IgD-negative memory B cell (primary cell): ENCODE results near the gene THRB. TPM values are rescaled to one million over a fixed set of nuclear protein-coding genes. Genes with fewer than 3 reads are reported as not detected.

ENCODE experiments used
- H3K27ac Mint-ChIP-seq, 3 donors: one replicate each; pipeline ENCODE4 v1.8.0; 2020 to 2022; ENCODE audit warnings: mild to moderate bottlenecking in 3 of 3, mixed read lengths in 3 of 3, moderate library complexity in 1 of 3
- H3K27me3 Mint-ChIP-seq: one replicate; pipeline ENCODE4 v1.8.0; 2021; ENCODE audit warnings: mixed read lengths
- H3K36me3 Mint-ChIP-seq: one replicate; pipeline ENCODE4 v1.8.0; 2020; ENCODE audit warnings: mild to moderate bottlenecking, mixed read lengths
- H3K4me1 Mint-ChIP-seq, 3 donors: one replicate each; pipeline ENCODE4 v1.8.0; 2020 to 2022; ENCODE audit warnings: mixed read lengths in 3 of 3, mild to moderate bottlenecking in 1 of 3
- H3K4me3 Mint-ChIP-seq, 4 donors: one replicate each; pipeline ENCODE4 v1.8.0; 2020 to 2022; ENCODE audit warnings: mild to moderate bottlenecking in 4 of 4, mixed read lengths in 4 of 4, moderate library complexity in 3 of 4
- H3K9me3 Mint-ChIP-seq, 3 donors: one replicate each; pipeline ENCODE4 v1.8.0; 2020 to 2021; ENCODE audit warnings: mixed read lengths in 3 of 3, mild to moderate bottlenecking in 1 of 3
- polyA plus RNA-seq: library from polyadenylated mRNA; unstranded; fragments of 300-500 nt; fragmentation: Illumina TruSeq; gene quantifications from one replicate; pipeline ENCODE4 v1.2.3, GENCODE V29; 2021

The THRB gene
- polyA plus RNA-seq, 1 donor from 2014 or later, result 0.38 TPM

DNA sequence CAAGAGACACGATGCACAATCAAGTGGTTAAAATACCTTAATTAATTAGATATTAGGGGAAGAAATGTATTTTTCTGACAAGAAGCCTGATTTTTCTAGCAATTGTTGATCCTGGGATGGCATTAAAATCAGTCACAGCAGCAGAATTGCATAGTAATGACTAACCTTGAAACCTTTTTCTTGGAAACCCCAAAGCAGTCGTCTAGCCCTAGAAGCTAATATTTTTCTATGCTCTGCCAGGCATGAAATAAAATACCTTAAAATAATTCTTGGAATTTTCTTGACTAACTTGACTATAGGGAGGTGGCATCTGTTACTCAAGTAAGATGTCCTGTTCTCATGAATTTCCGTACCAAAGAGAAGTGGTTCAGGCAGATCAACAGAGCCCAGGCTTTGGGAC lies 204.1 kb downstream of the THRB start:
- Mint-ChIP-seq H3K27me3 (no peaks in the 10 kb centered on the region), H3K4me1 (no peaks in the 10 kb centered on the region), H3K9me3 (peaks cover 0 to 11% (median 3%) of the 10 kb centered on the region in 3 donors), H3K27ac (no peak overlapping the region), H3K36me3 (no peaks in the 10 kb centered on the region), H3K4me3 (no peak overlapping the region)

DNA sequence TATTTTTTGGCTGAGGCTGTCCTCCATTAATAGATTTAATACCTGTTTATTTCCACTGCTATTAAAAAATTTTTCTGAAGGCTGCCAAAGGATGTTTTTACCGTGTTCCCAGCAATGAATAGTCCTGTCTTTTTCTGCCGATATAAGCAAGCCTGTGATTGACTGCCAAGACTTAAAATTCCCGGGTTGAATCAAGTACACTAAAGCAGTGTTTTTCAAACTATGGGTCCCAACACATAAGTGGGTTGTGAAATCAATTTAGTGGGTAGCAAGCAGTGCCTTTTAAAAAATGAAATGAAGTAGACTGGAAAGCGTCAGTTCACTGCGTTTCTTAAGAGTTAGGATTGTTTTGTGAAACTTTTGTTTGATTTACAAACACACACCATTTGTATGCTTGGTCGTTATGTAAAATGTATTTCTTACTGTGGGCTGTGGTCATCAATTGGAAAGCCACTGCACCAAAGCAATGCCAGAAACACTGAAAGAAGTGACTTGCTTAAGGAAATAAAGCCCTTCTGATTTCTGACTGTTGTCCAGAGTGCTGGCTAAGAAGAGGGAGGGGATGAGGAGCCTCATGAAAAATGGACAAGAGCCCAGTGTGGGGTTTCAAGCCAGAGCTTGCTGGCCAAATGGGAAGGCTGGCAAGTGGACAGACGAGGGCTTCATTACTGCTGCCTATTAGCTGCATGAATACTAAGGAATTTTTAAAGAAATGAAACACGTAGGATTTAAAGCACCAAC lies 206.0 kb downstream of the THRB start:
- Mint-ChIP-seq H3K27me3 (no peaks in the 10 kb centered on the region), H3K9me3 (peaks cover 0 to 12% (median 3%) of the 10 kb centered on the region in 3 donors), H3K4me1 (no peaks in the 10 kb centered on the region), H3K27ac (no peak overlapping the region), H3K36me3 (no peaks in the 10 kb centered on the region), H3K4me3 (no peak overlapping the region)

DNA sequence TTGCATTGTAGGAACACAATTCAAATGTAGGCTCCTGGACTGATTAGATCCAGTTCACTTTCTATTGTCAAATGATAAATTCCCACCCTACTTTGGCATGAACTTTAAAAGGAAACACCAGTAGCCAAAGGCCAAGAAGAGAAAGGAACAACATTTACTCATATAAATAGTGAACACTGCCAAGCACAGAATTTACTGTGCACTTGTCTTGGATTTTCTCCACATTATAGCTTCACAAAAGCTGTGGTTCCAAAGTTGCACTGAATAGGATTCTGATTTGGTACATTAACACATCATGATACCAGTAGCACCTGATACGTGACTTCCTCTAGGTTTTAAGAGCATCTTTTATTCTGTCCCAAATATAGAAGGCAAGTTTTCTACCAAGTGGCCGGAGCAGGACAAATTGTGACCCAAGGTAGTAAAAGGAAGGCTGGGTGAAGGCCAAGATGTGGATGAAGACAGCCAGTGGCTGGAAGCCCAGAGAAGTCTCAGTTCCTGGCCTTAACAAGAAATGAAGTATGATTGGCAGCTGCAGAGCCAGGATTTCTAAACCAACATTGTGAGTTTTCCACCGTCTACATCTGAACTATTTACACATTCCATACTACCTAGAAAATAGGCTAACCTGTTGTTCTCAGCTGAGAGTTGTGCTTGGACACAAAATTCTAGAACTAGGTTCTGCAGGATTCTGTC lies 206.7 kb downstream of the THRB start:
- H3K4me1 Mint-ChIP-seq, result no peaks in the 10 kb centered on the region
- H3K27me3 Mint-ChIP-seq, result no peaks in the 10 kb centered on the region
- peaks cover 0 to 12% (median 3%) of the 10 kb centered on the region in 3 donors for H3K9me3 Mint-ChIP-seq
- no peak overlapping the region for H3K4me3 Mint-ChIP-seq
- no peaks in the 10 kb centered on the region for H3K36me3 Mint-ChIP-seq
- no peak overlapping the region for H3K27ac Mint-ChIP-seq

DNA sequence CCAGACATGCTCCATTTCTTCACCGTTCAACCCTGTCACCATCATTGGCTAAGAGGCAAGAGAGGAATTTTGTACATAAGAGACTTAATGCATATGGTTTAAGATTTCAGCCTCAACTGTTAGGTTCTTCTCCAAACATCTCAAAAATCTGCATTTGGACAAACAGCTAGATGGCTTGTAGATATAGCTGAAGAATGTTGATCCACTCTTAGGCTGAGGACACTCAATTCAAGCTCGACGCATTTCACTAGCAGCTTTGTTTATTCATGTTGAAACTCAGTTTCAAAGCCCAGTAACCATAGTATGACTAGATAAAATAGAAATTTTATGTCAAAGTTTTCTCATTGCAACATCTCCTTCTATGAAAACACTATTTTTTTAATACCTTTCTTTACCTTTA lies 208.2 kb downstream of the THRB start:
- Mint-ChIP-seq H3K27me3 (no peaks in the 10 kb centered on the region), H3K9me3 (peaks cover 0 to 12% (median 3%) of the 10 kb centered on the region in 3 donors), H3K4me3 (no peak overlapping the region), H3K4me1 (no peaks in the 10 kb centered on the region), H3K36me3 (no peaks in the 10 kb centered on the region), H3K27ac (peak overlapping the region in 1 of 3 donors; percentile 9)

DNA sequence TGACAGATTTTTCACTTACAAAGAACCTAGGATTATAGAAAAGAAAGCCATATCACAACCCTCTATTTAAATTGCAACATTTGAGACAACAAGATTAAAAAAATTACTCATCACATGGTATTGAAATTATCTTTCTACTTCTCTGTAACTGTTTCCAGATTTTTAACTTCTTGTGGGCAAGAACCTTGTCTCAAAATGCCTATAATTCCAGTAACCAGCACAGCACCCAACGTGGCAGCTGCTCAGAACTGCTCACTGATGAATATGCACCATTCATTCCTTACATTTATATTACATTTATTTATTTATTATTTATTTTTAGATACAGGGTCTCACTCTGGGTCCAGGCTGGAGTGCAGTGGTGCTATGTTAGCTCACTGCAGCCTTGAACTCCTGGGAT lies 216.1 kb downstream of the THRB start:
- Mint-ChIP-seq H3K4me1 (no peaks in the 10 kb centered on the region), H3K9me3 (peaks cover 0 to 2% (median 0%) of the 10 kb centered on the region in 3 donors), H3K27me3 (peaks cover 8% of the 10 kb centered on the region), H3K4me3 (no peak overlapping the region), H3K27ac (no peak overlapping the region), H3K36me3 (peaks cover 2% of the 10 kb centered on the region)

DNA sequence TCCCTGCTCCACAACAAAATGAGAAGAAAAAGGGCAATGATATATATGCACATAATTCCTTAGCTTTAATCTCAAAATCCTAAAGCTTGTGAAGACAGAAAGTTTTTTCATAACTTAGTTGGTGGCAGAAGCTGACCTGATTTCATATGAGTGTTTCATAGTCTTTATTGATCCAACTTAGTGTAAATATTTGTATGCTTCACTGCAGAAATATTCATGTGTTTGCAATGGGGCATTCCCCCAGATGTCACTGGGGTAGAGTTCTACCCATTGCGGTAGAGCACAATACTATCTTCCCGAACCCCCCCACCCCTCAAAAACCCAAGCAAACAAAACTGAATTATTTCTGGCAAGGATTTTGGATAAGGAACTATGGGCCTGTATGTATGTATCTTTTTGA lies 221.2 kb downstream of the THRB start:
- H3K4me1 Mint-ChIP-seq, result no peaks in the 10 kb centered on the region
- no peak overlapping the region for H3K4me3 Mint-ChIP-seq
- peaks cover 5% of the 10 kb centered on the region for H3K27me3 Mint-ChIP-seq
- H3K9me3 Mint-ChIP-seq, result no peaks in the 10 kb centered on the region
- no peak overlapping the region for H3K27ac Mint-ChIP-seq
- H3K36me3 Mint-ChIP-seq, result no peaks in the 10 kb centered on the region

DNA sequence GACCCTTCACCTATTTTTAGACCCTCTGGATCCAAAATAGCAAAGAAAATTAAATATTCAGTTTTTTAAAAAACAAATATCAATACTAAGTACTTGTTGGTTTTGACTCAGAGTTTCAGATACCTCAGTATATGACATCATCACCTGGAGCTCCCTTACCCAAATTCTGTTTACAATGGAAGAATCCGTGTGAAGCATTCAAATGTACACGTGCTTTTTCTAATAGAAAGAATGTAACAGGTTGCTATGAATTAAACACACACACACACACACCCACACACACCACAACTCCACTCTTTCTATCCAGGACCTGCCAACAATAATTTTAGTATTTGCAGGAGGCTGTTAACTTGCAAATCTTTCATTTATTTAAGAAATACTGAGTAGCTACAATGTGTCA lies 221.8 kb downstream of the THRB start:
- Mint-ChIP-seq H3K4me3 (no peak overlapping the region), H3K4me1 (no peaks in the 10 kb centered on the region), H3K27ac (no peak overlapping the region), H3K27me3 (peaks cover 6% of the 10 kb centered on the region), H3K36me3 (no peaks in the 10 kb centered on the region), H3K9me3 (no peaks in the 10 kb centered on the region)

DNA sequence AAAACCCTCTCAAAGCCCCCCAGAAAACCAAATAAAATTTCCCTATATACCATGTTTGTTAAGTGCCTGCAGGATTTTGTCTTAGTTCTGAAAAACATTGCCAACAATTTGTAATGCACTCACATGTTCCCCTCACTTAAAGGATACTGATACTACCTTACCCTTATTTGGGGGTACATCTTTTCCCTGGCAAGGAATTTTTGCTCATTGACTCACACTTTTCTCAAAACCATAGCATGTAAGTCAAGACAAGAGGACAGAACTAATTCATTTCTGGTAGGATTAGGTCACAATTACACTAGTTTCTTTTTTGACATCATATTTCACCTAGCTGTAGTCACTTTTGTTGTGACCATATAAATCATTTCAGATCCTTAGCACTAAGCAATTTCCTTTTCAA lies 222.2 kb downstream of the THRB start:
- H3K36me3 Mint-ChIP-seq, result no peaks in the 10 kb centered on the region
- no peak overlapping the region for H3K27ac Mint-ChIP-seq
- H3K27me3 Mint-ChIP-seq, result peaks cover 8% of the 10 kb centered on the region
- no peaks in the 10 kb centered on the region for H3K9me3 Mint-ChIP-seq
- no peak overlapping the region for H3K4me3 Mint-ChIP-seq
- H3K4me1 Mint-ChIP-seq, result no peaks in the 10 kb centered on the region

DNA sequence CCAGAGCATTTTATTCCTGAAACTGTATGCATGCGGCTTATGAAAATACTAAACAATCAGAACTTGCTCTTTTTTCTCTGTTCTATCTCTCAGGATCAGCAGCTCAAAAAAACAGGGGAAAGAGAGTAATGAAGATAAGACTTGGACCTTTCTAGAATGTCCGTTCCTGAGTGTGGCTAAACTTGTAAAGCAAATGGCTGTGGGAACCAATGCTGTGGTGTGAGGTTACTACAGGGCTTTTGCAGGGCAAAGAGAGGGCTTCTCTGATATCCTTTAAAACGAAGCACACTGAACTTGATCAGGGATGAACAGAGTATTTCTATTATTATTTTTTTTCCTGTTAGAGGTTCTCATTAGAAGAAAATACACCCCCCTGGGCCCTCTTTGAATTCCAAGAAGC lies 223.4 kb downstream of the THRB start:
- Mint-ChIP-seq H3K4me3 (no peak overlapping the region), H3K27ac (no peak overlapping the region), H3K27me3 (peaks cover 5% of the 10 kb centered on the region), H3K9me3 (no peaks in the 10 kb centered on the region), H3K4me1 (no peaks in the 10 kb centered on the region), H3K36me3 (no peaks in the 10 kb centered on the region)

DNA sequence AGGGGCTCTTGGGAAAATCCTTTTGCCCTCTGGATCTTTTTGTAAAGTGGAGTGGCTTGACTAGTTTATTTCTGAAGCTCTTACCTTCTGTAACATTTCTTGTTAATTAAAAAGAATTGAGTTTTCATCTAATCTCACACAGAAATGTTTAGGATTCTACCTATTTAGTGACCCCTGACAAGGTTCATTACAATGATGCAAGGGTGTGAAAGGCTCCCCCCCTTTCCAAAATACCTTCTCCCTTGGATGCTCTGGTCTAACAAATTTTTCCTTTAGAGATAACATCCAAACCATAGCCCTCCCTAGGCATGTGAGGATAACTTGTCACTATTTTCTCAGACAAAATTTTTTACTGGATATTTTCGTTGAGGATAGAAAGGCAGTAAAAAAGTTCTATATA lies 223.9 kb downstream of the THRB start:
- Mint-ChIP-seq H3K27ac (no peak overlapping the region), H3K9me3 (no peaks in the 10 kb centered on the region), H3K27me3 (peaks cover 3% of the 10 kb centered on the region), H3K4me3 (peak overlapping the region in 1 of 4 donors; percentile 47), H3K4me1 (no peaks in the 10 kb centered on the region), H3K36me3 (no peaks in the 10 kb centered on the region)

DNA sequence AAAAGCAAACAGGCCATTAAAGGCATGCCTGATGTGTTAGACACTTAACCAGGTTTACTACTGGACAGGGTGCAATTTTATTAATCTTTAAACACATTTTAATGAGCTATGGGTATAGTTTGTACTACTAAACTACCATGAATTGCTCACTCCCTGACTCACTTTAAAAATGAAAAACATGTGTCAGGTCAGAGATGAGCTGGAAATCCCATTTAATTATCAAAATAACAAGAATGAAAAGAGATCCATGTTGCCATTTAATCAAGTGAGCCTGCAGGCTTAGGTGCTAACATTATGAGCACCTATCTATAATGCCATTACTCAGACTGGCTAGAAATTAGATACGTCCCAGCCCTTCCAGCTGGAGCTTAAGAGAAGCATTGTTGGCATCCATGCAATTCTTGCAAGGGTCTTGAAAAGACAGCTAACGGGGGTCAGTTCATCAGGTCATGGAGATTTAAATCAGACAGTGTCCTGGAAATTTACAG lies 224.4 kb downstream of the THRB start:
- no peaks in the 10 kb centered on the region for H3K9me3 Mint-ChIP-seq
- no peaks in the 10 kb centered on the region for H3K4me1 Mint-ChIP-seq
- no peaks in the 10 kb centered on the region for H3K36me3 Mint-ChIP-seq
- peaks cover 3% of the 10 kb centered on the region for H3K27me3 Mint-ChIP-seq
- no peak overlapping the region for H3K4me3 Mint-ChIP-seq
- H3K27ac Mint-ChIP-seq, result peak overlapping the region in 1 of 3 donors; percentile 45

DNA sequence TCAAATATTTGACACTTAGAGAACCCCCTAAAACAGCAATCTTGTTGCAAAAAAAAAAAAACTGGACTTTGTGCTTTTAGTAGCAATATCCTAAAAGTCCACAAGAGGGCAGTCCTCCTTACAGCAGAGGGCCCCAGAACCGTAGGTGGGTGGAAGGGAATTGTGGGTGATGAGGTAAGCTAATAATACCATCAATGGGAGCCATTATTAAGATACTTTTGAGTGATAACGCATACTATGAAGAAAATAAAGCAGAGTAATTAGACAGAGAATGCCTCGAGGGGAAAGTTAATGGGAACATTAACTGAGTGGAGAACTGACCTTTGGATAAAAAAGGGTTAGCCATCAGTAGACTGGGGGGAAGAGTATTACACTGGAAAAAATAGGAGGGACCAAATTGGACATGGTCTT lies 229.9 kb downstream of the THRB start:
- peaks cover 0 to 3% (median 0%) of the 10 kb centered on the region in 3 donors for H3K4me1 Mint-ChIP-seq
- H3K4me3 Mint-ChIP-seq, result no peak overlapping the region
- H3K36me3 Mint-ChIP-seq, result no peaks in the 10 kb centered on the region
- H3K9me3 Mint-ChIP-seq, result peaks cover 0 to 3% (median 2%) of the 10 kb centered on the region in 3 donors
- H3K27me3 Mint-ChIP-seq, result peaks cover 3% of the 10 kb centered on the region
- no peak overlapping the region for H3K27ac Mint-ChIP-seq

DNA sequence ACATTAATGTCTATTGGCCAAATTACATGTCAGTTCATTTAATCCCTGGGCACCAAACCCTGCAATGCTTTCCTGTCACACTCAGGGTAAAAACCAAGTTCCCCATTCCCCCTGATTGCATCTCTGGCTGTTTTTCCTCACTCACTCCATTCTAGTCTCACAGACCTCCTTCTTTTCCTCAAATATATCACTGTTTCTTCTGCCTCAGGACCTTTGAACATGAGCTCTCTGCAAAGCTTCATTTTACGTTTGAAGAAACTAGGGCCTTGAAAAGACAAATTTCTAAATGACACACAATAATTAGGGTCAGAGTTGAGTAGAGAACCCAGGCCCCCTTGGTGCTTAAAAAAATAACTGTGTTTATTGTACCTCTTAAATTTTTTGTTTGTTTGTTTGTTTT lies 230.6 kb downstream of the THRB start:
- peaks cover 0 to 3% (median 2%) of the 10 kb centered on the region in 3 donors for H3K9me3 Mint-ChIP-seq

DNA sequence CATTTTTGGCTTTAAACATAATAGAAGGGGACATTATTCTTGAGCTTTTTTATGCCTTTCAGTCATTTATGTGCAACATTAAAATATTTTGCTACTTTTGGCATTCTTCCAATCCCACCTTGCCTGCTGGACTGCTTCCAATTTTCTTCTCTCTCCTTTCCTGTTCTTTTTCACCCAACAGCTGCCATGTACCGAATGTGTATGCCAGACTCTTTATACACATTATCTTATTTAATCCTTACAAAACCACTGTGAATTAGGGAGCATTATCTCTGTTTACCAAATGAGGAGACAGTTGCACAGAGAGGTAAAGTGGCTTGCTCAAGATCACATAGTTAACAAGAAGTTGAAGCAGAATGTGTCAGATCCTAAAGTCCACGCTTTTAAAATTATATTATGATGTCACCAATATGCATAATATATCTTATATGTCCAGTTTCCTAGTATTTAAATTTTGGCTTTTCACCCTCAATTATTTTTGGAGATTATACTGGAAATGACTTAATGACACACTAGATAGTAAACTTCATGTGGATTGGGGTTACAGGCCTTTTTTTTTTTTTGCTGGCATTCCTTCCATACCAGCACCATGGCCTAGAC lies 231.5 kb downstream of the THRB start:
- H3K27ac Mint-ChIP-seq, result no peak overlapping the region
- H3K4me1 Mint-ChIP-seq, result peaks cover 0 to 3% (median 0%) of the 10 kb centered on the region in 3 donors
- peaks cover 3% of the 10 kb centered on the region for H3K27me3 Mint-ChIP-seq
- H3K9me3 Mint-ChIP-seq, result peaks cover 0 to 3% (median 2%) of the 10 kb centered on the region in 3 donors
- no peak overlapping the region for H3K4me3 Mint-ChIP-seq
- H3K36me3 Mint-ChIP-seq, result no peaks in the 10 kb centered on the region

More for the DNA sequence above, 230.6 kb downstream of the THRB start:
- H3K4me1 Mint-ChIP-seq, result peaks cover 0 to 3% (median 0%) of the 10 kb centered on the region in 3 donors
- H3K27me3 Mint-ChIP-seq, result peaks cover 3% of the 10 kb centered on the region
- no peak overlapping the region for H3K4me3 Mint-ChIP-seq
- H3K36me3 Mint-ChIP-seq, result no peaks in the 10 kb centered on the region
- H3K27ac Mint-ChIP-seq, result no peak overlapping the region

DNA sequence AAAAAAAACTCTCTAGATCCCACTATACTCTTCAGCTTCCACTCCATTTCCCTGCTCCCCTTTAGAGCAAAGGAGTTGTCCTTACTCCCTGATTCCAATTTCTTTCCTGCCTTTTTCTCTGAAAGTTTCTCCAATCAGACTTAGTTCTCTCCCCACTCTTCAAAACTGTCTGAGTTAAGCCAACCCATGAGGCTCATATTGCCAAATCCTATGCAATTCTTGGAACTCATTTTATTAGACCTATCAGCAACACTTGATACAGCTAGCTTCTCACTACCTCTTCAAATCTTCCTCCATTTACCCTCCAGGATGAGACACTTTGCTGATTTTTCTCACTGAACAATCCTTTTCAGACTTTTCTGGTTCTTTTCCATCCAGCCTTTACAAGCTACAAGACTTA lies 233.1 kb downstream of the THRB start:
- Mint-ChIP-seq H3K4me3 (no peak overlapping the region), H3K4me1 (peaks cover 0 to 3% (median 0%) of the 10 kb centered on the region in 3 donors), H3K27me3 (no peaks in the 10 kb centered on the region), H3K27ac (no peak overlapping the region), H3K9me3 (peaks cover 0 to 3% (median 2%) of the 10 kb centered on the region in 3 donors), H3K36me3 (no peaks in the 10 kb centered on the region)
